Thyroid gland (tissue), 4 donors: ENCODE results near the gene FLOT2. TPM values are rescaled to one million over a fixed set of nuclear protein-coding genes. Genes with fewer than 3 reads are reported as not detected.
"Not testable (repeated sequence)": the region's sequence is repeated elsewhere in the genome, so short reads cannot be mapped to it uniquely, and the experiment has no call there.

Experiments used
- DNase-seq, 2 donors: peaks; one replicate each; pipeline ENCODE4 v3.0.0-alpha.2; 2019
- H3K27ac ChIP-seq, 3 donors: fragments of 200-600 bp; sonication (generic); 1 replicate in 2 of 3; 2 replicates in 1 of 3; pipeline ENCODE4 v1.5.1; 2016 to 2019; ENCODE audit warnings: mild to moderate bottlenecking in 1 of 3, moderate library complexity in 1 of 3
- H3K27me3 ChIP-seq: fragments of 200-600 bp; sonication (generic); one replicate; pipeline ENCODE4 v1.5.1; 2019
- H3K36me3 ChIP-seq, 2 donors: fragments of 200-600 bp; sonication (generic); one replicate each; pipeline ENCODE4 v1.5.1; 2016 to 2019
- H3K4me1 ChIP-seq, 2 donors: fragments of 200-600 bp; sonication (generic); one replicate each; pipeline ENCODE4 v1.5.1; 2017 to 2019
- H3K4me3 ChIP-seq, 3 donors: fragments of 200-600 bp; sonication (generic); replicated peaks in 1 of 3; 1 replicate in 2 of 3; 2 replicates in 1 of 3; pipeline ENCODE4 v1.5.1; 2016; ENCODE audit warnings: mild to moderate bottlenecking in 1 of 3
- H3K9me3 ChIP-seq: fragments of 200-600 bp; sonication (generic); one replicate; pipeline ENCODE4 v1.5.1; 2017
- POLR2A ChIP-seq, 2 donors: fragments of 450-650 bp; IDR thresholded peaks; one replicate each; pipeline ENCODE4 v1.6.1; 2017; ENCODE audit warnings: antibody characterized with exemption in 2 of 2, mild to moderate bottlenecking in 2 of 2, moderate library complexity in 1 of 2
- WGBS, 2 donors: methylation state at CpG; one replicate each; pipeline ENCODE4 v1.1.5; 2017; 5-methylcytosine and 5-hydroxymethylcytosine counted together
- intact Hi-C: fragments of 100-400 bp; cut with DNase I; formaldehyde crosslinking; loops from one replicate; pipeline ENCODE4 v1.15.1; 2023
- total RNA-seq, 4 donors: library from RNA; depleted of rRNA; stranded (reverse); fragments of >200 nt; gene quantifications; one replicate each; pipeline ENCODE4 v1.2.3, GENCODE V29; 2016
- TF ChIP-seq, protein P1 (sequence below), 6 experiments: fragments of 200-600 bp in 3 of 6; fragments of 450-650 bp in 3 of 6; sonication (generic) in 3 of 6; IDR thresholded peaks; one replicate each; pipeline ENCODE4 v1.5.1; 2016 to 2019; ENCODE audit warnings: antibody characterized with exemption in 6 of 6, mild to moderate bottlenecking in 2 of 6, inconsistent platforms in 1 of 6, moderate library complexity in 1 of 6

FLOT2 gene
- total RNA-seq, 4 donors from 2014 or later: 55.0 to 75.0 (median 62.7) TPM

DNA sequence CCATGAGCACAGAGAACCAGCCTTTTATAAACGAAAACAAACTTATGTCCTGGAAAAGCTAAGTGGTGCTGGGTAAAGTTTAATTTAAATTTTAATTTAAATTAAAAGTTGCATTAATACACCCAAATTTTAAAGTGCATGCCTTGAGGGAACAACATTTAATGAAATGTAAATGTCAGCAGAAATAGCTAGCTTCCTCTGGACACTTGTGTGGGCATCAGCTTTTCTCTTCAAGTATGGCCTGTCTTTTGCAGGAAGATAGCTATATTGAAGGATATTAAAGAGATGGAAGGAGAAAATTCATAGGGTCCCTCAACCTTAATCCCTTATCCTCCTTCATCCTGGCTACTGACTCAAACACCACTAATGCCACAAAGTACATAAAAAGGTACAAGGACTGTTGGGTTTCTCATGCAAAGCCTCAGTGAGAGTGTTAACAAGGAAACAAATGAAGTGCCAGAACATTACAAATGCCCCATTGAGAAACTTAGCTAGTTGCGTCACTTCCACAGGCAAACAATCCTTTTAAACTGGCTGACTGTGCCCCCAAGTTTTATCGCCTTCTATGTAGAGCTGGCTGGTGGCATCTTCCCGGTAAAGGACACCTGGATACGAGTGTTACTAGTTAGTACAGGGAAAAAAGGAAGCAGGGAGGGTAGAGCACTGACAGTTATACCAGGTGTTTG, 39.7 kb upstream of the FLOT2 start:
- Histone ChIP-seq H3K27ac (no peak overlapping the region), H3K4me1 (peaks cover 26 to 34% of the 10 kb centered on the region in 2 donors), H3K36me3 (no peaks in the 10 kb centered on the region), H3K4me3 (no peak overlapping the region), H3K27me3 (no peaks in the 10 kb centered on the region), H3K9me3 (no peaks in the 10 kb centered on the region)
- 72 to 83% methylated on average over 5 of the region's 5 CpGs for WGBS, 2 donors
- intact Hi-C loops: no loop called here
- TF ChIP-seq, protein P1, sequence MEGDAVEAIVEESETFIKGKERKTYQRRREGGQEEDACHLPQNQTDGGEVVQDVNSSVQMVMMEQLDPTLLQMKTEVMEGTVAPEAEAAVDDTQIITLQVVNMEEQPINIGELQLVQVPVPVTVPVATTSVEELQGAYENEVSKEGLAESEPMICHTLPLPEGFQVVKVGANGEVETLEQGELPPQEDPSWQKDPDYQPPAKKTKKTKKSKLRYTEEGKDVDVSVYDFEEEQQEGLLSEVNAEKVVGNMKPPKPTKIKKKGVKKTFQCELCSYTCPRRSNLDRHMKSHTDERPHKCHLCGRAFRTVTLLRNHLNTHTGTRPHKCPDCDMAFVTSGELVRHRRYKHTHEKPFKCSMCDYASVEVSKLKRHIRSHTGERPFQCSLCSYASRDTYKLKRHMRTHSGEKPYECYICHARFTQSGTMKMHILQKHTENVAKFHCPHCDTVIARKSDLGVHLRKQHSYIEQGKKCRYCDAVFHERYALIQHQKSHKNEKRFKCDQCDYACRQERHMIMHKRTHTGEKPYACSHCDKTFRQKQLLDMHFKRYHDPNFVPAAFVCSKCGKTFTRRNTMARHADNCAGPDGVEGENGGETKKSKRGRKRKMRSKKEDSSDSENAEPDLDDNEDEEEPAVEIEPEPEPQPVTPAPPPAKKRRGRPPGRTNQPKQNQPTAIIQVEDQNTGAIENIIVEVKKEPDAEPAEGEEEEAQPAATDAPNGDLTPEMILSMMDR (IDR thresholded peaks at IDR 0.05): no peak
- no peak for TF ChIP-seq POLR2A (IDR thresholded peaks at IDR 0.05)
- DNase-seq: no peak

DNA sequence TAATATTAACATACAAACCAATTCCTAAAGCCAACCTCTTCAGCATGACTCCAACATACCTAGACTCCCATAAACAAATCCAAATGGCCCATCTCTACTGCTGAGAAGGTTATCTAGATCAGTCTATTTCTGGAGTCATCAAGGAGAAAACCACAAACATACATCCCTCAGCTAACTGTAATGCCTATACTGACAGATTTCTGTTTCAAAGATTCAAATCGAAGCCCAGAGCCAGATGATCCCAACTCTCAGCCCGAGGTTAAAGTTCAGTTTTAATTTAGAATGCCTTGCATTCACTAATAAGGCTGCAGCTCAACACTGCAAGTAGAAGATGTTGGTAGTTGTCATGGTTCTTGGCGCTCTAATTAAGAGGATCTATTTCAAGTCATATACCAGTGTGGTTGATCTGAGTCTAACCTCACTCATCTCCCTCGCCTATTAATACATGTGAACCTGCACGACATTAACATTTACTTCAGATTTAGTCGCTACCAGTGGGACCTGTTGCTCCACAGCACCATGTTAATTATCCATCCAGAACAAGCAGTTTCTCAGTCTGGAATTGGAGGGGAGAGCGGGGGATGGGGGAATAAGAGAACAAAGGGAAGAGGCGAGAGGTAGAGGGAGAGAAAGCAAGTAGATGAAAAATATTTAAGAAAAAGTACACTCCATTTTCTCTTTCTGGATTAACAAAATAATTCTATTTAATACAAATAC, 38.4 kb upstream of the FLOT2 start:
- intact Hi-C loops: no loop called here
- Histone ChIP-seq H3K4me3 (no peak overlapping the region), H3K27ac (no peak overlapping the region), H3K27me3 (no peaks in the 10 kb centered on the region), H3K36me3 (no peaks in the 10 kb centered on the region), H3K9me3 (no peaks in the 10 kb centered on the region), H3K4me1 (peaks cover 27 to 33% of the 10 kb centered on the region in 2 donors)
- 93 to 94% methylated on average over 8 of the region's 8 CpGs for WGBS, 2 donors
- no peak for DNase-seq
- TF ChIP-seq POLR2A (IDR thresholded peaks at IDR 0.05): no peak
- TF ChIP-seq, protein P1 (IDR thresholded peaks at IDR 0.05): no peak

DNA sequence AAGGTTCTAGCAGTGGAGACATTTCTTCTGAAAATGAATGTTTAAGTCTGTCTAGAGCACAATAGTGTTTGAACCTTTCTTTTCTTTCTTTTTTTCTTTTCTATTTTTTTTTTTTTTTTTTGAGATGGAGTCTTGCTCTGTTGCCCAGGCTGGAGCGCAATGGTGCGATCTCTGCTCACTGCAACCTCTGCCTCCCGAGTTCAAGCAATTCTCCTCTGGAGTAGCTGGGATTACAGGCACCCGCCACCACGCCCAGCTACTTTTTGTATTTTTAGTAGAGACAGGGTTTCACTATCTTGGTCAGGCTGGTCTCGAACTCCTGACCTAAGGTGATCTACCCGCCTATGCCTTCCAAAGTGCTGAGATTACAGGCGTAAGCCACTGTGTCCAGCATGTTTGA, 37.0 kb upstream of the FLOT2 start:
- intact Hi-C loops, H3K27ac ChIP-seq, H3K27me3 ChIP-seq, H3K36me3 ChIP-seq, DNase-seq, H3K4me3 ChIP-seq, H3K9me3 ChIP-seq: not testable (repeated sequence)
- WGBS, 2 donors: 99% methylated on average over 8 of the region's 8 CpGs
- H3K4me1 ChIP-seq: peaks cover 24 to 33% of the 10 kb centered on the region in 2 donors

DNA sequence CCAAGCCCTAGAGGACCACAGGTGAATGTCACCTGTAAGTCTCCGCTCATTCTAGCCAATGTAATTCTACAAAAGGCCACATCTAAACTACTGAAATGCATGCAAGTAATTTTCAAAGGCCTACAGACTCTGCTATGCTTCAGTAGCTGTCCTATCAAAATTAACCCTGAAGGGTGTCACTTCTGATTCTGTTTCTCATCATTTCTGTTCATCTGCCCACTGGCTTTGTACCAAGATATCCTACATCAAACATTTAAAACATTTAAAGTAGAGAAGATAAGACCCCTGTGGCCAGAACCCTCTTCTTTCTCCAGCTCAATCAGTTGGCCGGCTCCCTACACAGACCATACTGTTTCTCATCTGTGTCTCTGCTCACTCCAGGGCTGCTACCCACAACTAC, 32.3 kb upstream of the FLOT2 start:
- no peaks in the 10 kb centered on the region for H3K27me3 ChIP-seq
- intact Hi-C loops: no loop called here
- peaks cover 12 to 26% of the 10 kb centered on the region in 2 donors for H3K4me1 ChIP-seq
- 91 to 99% methylated on average over 2 of the region's 2 CpGs for WGBS, 2 donors
- H3K9me3 ChIP-seq: no peaks in the 10 kb centered on the region
- no peak overlapping the region for H3K4me3 ChIP-seq
- H3K27ac ChIP-seq: no peak overlapping the region
- H3K36me3 ChIP-seq: no peaks in the 10 kb centered on the region
- DNase-seq: no peak
- TF ChIP-seq, protein P1 (IDR thresholded peaks at IDR 0.05): no peak
- TF ChIP-seq POLR2A (IDR thresholded peaks at IDR 0.05): no peak

DNA sequence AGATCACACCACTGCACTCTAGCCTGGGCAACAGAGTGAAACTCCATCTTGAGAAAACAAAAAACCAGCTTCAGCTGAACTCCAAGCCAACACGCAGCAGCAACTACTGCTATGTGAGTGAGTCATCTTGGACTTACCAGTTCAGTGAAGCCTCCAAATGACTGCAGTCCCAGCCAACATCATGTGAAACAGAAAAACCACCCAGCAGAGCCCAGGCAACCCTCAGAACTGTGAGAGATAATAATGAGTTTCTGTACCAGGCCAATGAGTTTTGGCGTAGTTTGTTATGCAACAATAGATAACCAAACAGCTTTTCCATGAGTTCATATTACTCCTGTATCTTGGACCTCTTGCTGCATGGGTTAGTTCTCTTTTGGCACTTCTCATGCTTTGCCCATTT, 30.5 kb upstream of the FLOT2 start:
- peaks cover 9 to 10% of the 10 kb centered on the region in 2 donors for H3K36me3 ChIP-seq
- 89 to 100% methylated on average over 2 of the region's 2 CpGs for WGBS, 2 donors
- DNase-seq: no peak
- TF ChIP-seq, protein P1 (IDR thresholded peaks at IDR 0.05): no peak
- no peak for TF ChIP-seq POLR2A (IDR thresholded peaks at IDR 0.05)
- no peak overlapping the region for H3K27ac ChIP-seq
- H3K27me3 ChIP-seq: no peaks in the 10 kb centered on the region
- intact Hi-C loops: no loop called here
- H3K9me3 ChIP-seq: no peaks in the 10 kb centered on the region
- peaks cover 12 to 26% of the 10 kb centered on the region in 2 donors for H3K4me1 ChIP-seq
- H3K4me3 ChIP-seq: no peak overlapping the region
